SH-SY5Y (cell line): Measurements from ENCODE around the gene OR6S1.

Source experiments
- GATA2 ChIP-seq: IDR thresholded peaks from 2 replicates; pipeline ENCODE4 v1.6.1; 2011; ENCODE audit warnings: mild to moderate bottlenecking, low read depth, low read length
- GATA3 ChIP-seq: IDR thresholded peaks from 2 replicates; pipeline ENCODE4 v1.6.1; 2011; ENCODE audit warnings: low read depth, mild to moderate bottlenecking, low read length, moderate library complexity

- TF ChIP-seq GATA3 (no peak), GATA2 (no peak)
These were observed 24.1 kb downstream of the OR6S1 start for GRCh38 chr14:20617138-20618003.
